T-cell (primary cell): Measurements from ENCODE around the gene TMEM179B. TPM values are rescaled to one million over a fixed set of nuclear protein-coding genes. Genes with fewer than 3 reads are reported as not detected.

Experiments used
- ATAC-seq, 4 experiments: fragments of 200-7000 bp in 3 of 4; fragments of 150-1000 bp in 1 of 4; cut with Tn5 transposase; replicated peaks in 1 of 4; 1 replicate in 3 of 4; 2 replicates in 1 of 4; pipeline ENCODE4 v1.10.0; 2021; ENCODE audit warnings: moderate library complexity in 3 of 4, mild to moderate bottlenecking in 2 of 4, moderate number of reproducible peaks in 1 of 4
- CTCF ChIA-PET, 2 donors: fragments of 300-600 bp; sonication (Branson Sonifier 250); formaldehyde crosslinking; loops; one replicate each; lab custom pipeline; 2022; ENCODE audit warnings: antibody characterized with exemption in 2 of 2; lab: Charles Lee
- POLR2A ChIA-PET, 2 donors: fragments of 300-600 bp; sonication (Branson Sonifier 250); formaldehyde crosslinking; loops; one replicate each; lab custom pipeline; 2022; ENCODE audit warnings: antibody characterized with exemption in 2 of 2; lab: Charles Lee
- DNase-seq, 35 experiments: peaks; one replicate each; pipeline versions ENCODE4 v3.0.0 to v3.0.0-alpha.2; 2013 to 2023
- H3K27ac ChIP-seq: one replicate; pipeline ENCODE4 v1.5.1; 2013; ENCODE audit warnings: low read length
- H3K27me3 ChIP-seq, 2 experiments: replicated peaks in 1 of 2; 1 replicate in 1 of 2; 2 replicates in 1 of 2; pipeline versions ENCODE4 v1.6.1 to v1.7.0; 2013; ENCODE audit warnings: low read length in 1 of 2, mixed read lengths in 1 of 2; ENCODE audit not compliant: control insufficient read depth in 2 of 2, insufficient read depth in 2 of 2; ENCODE audit errors: extremely low read depth in 1 of 2
- H3K36me3 ChIP-seq, 2 donors: 1 replicate in 1 of 2; 2 replicates in 1 of 2; pipeline versions ENCODE4 v1.6.1 to v1.7.0; 2013; ENCODE audit warnings: low read length in 1 of 2; ENCODE audit not compliant: control insufficient read depth in 2 of 2, insufficient read depth in 1 of 2; ENCODE audit errors: extremely low read depth in 1 of 2
- H3K4me1 ChIP-seq, 2 experiments: 1 replicate in 1 of 2; 2 replicates in 1 of 2; pipeline versions ENCODE4 v1.6.1 to v1.7.0; 2013; ENCODE audit warnings: low read length in 2 of 2, mixed read lengths in 1 of 2; ENCODE audit not compliant: insufficient read depth in 2 of 2, control insufficient read depth in 1 of 2; ENCODE audit errors: extremely low read depth in 1 of 2
- H3K4me3 ChIP-seq, 2 donors: 1 replicate in 1 of 2; 2 replicates in 1 of 2; pipeline versions ENCODE4 v1.5.1 to v1.7.0; 2013; ENCODE audit warnings: mild to moderate bottlenecking in 2 of 2, low read length in 1 of 2, moderate library complexity in 1 of 2; ENCODE audit not compliant: control insufficient read depth in 1 of 2; ENCODE audit errors: extremely low read depth in 1 of 2
- H3K9me3 ChIP-seq: 2 replicates; pipeline ENCODE4 v1.7.0; 2013
- H3K27ac Mint-ChIP-seq, 2 donors: one replicate each; pipeline ENCODE4 v1.8.0; 2020 to 2021; ENCODE audit warnings: mild to moderate bottlenecking in 2 of 2, mixed read lengths in 2 of 2
- H3K27me3 Mint-ChIP-seq, 2 donors: one replicate each; pipeline ENCODE4 v1.8.0; 2021 to 2022; ENCODE audit warnings: mixed read lengths in 2 of 2
- H3K36me3 Mint-ChIP-seq: one replicate; pipeline ENCODE4 v1.8.0; 2021; ENCODE audit warnings: mixed read lengths
- H3K4me1 Mint-ChIP-seq, 3 donors: one replicate each; pipeline ENCODE4 v1.8.0; 2020 to 2022; ENCODE audit warnings: mixed read lengths in 3 of 3, mild to moderate bottlenecking in 1 of 3
- H3K4me3 Mint-ChIP-seq, 3 donors: one replicate each; pipeline ENCODE4 v1.8.0; 2020 to 2022; ENCODE audit warnings: mild to moderate bottlenecking in 3 of 3, mixed read lengths in 3 of 3, moderate library complexity in 3 of 3
- H3K9me3 Mint-ChIP-seq, 3 donors: one replicate each; pipeline ENCODE4 v1.8.0; 2020 to 2022; ENCODE audit warnings: mixed read lengths in 3 of 3
- WGBS: methylation state at CpG from one replicate; pipeline ENCODE4 v1.1.5; 2013; ENCODE audit warnings: missing lambda C conversion rate; ENCODE audit not compliant: insufficient coverage; 5-methylcytosine and 5-hydroxymethylcytosine counted together
- total RNA-seq, 35 experiments: library from RNA in 6 of 35; stranded (reverse) in 6 of 35; fragments of 120-200 nt in 1 of 35; gene quantifications; one replicate each; pipeline versions ENCODE4 v1.2.1 to v1.2.4 and lab custom pipeline; 2013 to 2026

Gene TMEM179B
- total RNA-seq, 5 donors from 2014 or later (not counting 1 experiment from before 2014, with no cell fraction given): 27.7 to 53.3 (median 46.5) TPM

DNA sequence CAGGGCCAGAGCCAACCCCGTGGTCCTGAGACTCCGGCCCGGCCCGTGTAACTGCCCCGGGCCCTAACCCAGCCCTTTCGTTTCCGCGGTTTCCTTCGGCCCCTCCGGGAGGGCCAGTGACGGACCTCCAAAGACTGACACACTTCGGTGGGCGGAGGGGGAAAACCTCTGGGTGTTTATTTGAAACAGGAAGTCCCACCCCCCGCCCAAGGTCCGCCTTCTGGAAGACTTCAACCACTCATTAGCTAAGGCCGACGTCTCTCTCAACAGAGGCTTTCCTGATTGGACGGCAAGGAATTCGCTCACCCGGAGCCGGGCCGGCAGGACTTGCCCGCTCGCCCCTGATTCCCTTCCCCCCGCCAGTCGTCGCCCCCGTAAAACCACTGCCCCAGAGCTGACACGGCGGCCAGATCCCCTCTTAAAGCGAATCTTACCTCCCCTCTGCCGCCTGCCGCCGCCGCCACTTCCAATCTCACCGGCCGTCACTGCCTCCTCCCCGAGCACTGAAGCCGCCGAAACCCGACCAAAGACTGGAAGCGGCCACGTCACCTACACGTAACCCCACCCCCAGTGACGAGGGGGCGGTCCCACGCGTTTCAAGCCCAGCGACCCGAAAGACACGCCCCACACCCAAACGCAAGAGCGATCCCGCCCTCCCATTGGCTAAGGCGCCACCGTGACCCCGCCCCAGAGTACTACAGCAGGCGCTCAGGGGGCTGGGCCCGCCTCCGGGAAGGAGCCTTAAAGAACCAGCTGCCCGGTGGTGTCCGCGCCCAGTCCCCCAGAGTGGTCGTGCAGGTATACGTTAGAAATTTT lies 44.5 kb downstream of the TMEM179B start, which contains the start of gene STX5:
Gene STX5 (minus strand): TSS at position 532 of the 816 bp plus-strand sequence. CDS start 808 bp downstream, outside the sequence.
- Mint-ChIP-seq H3K4me1 (peaks cover 41 to 52% (median 48%) of the 10 kb centered on the region in 3 donors), H3K9me3 (no peaks in the 10 kb centered on the region), H3K27ac (peak within 1 kb of the TSS; percentile 98 to 99), H3K4me3 (peak within 1 kb of the TSS; percentile 94 to 99 (median 97)), H3K27me3 (no peaks in the 10 kb centered on the region), H3K36me3 (peaks cover 33% of the 10 kb centered on the region)
- no peaks in the 10 kb centered on the region for H3K27me3 ChIP-seq
- H3K36me3 ChIP-seq: peaks cover 7 to 51% of the 10 kb centered on the region in 2 donors
- DNase-seq (peak; percentile 97 to 100 (median 100)), ATAC-seq (peak; percentile 89 to 97 (median 94))
- POLR2A ChIA-PET: interaction anchor here (0.6 to 2.1 kb wide), 16 partner anchors 9 to 1054 kb away, joined by 3 to 19 read pairs (median 6); partner anchors contain the start of genes HNRNPUL2 (in 1 of the 2), SLC3A2 (in 1 of the 2), TMEM179B (in 1 of the 2) and ZBTB3 (in 1 of the 2)
- H3K4me3 ChIP-seq: peak within 1 kb of the TSS; percentile 96 to 97
- CTCF ChIA-PET: interaction anchor here in 1 of 2 donors (0.6 to 1.4 kb wide), 6 partner anchors 25 to 105 kb away, joined by 3 to 6 read pairs (median 4); partner anchors contain the start of genes HNRNPUL2, SLC3A2 and ZBTB3
- H3K9me3 ChIP-seq: no peaks in the 10 kb centered on the region
- peaks cover 13 to 42% of the 10 kb centered on the region in 2 experiments for H3K4me1 ChIP-seq
- peak within 1 kb of the TSS; percentile 95 for H3K27ac ChIP-seq
- 0% methylated on average over 55 of the region's 65 CpGs for WGBS

DNA sequence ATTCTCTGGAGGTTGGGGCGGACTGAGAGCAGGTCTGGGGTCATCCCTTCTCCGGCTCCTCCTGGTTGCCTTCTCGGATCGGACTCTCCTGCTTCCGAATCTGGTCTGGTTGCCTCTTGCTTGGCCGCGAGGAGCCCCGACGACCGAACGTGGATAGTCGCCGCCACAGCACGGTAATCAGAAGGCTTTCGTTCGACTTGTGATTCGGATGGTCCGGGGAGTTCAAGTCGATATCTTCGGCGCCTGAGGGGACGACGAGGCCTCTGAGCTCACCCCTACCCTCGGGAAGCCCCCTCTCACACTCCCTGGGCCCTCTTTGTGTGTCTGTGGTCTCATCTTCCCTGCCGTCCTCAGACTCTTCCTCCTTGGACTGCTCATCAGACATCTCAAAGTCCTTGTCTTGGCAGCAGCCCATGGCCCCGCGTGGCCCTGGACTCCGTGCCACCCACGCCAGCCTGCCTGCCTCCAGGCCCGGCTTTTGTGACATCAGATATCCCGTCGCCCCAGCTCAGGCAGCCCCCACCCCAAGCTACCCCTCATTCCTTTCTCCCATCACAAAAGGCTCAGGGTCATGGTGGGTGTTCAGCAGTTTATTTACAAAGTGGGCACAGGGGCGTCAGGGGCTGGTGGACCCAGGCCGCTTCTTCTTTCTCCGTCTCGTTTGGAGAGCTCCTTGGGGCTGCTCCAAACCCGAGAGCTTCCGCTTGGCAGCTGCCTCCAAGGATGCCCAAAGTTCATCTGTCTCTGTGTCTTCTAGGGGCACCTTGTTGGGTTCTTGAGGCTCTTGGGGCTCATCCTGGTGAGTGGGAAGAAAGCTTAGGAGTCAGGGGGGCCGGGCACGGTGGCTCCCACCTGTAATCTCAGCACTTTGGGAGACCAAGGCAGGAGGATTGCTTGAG lies 45.4 kb downstream of the TMEM179B start, which contains the start of gene TEX54:
Gene TEX54 (minus strand): TSS at position 506 of the 899 bp plus-strand sequence.
- peak within 1 kb of the TSS; percentile 95 for H3K27ac ChIP-seq
- H3K36me3 ChIP-seq: peaks cover 7 to 48% of the 10 kb centered on the region in 2 donors
- H3K4me1 Mint-ChIP-seq: peaks cover 45 to 50% (median 46%) of the 10 kb centered on the region in 3 donors
- H3K4me3 ChIP-seq: peak within 1 kb of the TSS; percentile 96 to 97
- H3K27me3 Mint-ChIP-seq: no peaks in the 10 kb centered on the region
- H3K4me1 ChIP-seq: peaks cover 13 to 44% of the 10 kb centered on the region in 2 experiments
- no peaks in the 10 kb centered on the region for H3K27me3 ChIP-seq
- DNase-seq: peak in 1 of 35 experiments; percentile 4
- peak in 2 of 4 experiments; percentile 1 to 2 for ATAC-seq
- ChIA-PET CTCF (interaction anchor here (0.6 to 1.4 kb wide), 3 partner anchors 33 to 105 kb away, joined by 3 to 6 read pairs (median 5); partner anchors contain the start of genes HNRNPUL2 (in 1 of the 2) and SLC3A2 (in 1 of the 2)), POLR2A (interaction anchor here (0.5 to 2.1 kb wide), 13 partner anchors 8 to 1053 kb away, joined by 3 to 19 read pairs (median 6); no protein-coding TSS in a partner anchor)
- peak within 1 kb of the TSS; percentile 98 to 99 for H3K27ac Mint-ChIP-seq
- H3K9me3 ChIP-seq: no peaks in the 10 kb centered on the region
- 9% methylated on average over 29 of the region's 40 CpGs for WGBS
- H3K4me3 Mint-ChIP-seq: peak within 1 kb of the TSS; percentile 94 to 99 (median 97)
- no peaks in the 10 kb centered on the region for H3K9me3 Mint-ChIP-seq
- peaks cover 28% of the 10 kb centered on the region for H3K36me3 Mint-ChIP-seq

- Histone ChIP-seq H3K4me1 (peaks cover 12 to 47% of the 10 kb centered on the region in 2 experiments), H3K27ac (peak overlapping the region; percentile 20), H3K36me3 (peaks cover 7 to 45% of the 10 kb centered on the region in 2 donors), H3K27me3 (no peaks in the 10 kb centered on the region), H3K9me3 (no peaks in the 10 kb centered on the region), H3K4me3 (no peak overlapping the region)
- WGBS: 83% methylated on average over 5 of the region's 8 CpGs
- H3K27me3 Mint-ChIP-seq: no peaks in the 10 kb centered on the region
- no peak overlapping the region for H3K4me3 Mint-ChIP-seq
- peaks cover 47 to 51% (median 50%) of the 10 kb centered on the region in 3 donors for H3K4me1 Mint-ChIP-seq
- peaks cover 30% of the 10 kb centered on the region for H3K36me3 Mint-ChIP-seq
- no peaks in the 10 kb centered on the region for H3K9me3 Mint-ChIP-seq
- H3K27ac Mint-ChIP-seq: peak overlapping the region in 1 of 2 donors; percentile 39
- ATAC-seq (no peak), DNase-seq (no peak)
- POLR2A ChIA-PET: interaction anchor here (0.5 to 0.6 kb wide), 3 partner anchors 27 to 223 kb away, joined by 3 to 6 read pairs (median 3); no protein-coding TSS in a partner anchor
- CTCF ChIA-PET: interaction anchor here in 1 of 2 donors (0.6 kb wide), 1 partner anchor 19 kb away, joined by 4 read pairs; no protein-coding TSS in a partner anchor
Measured at GRCh38 chr11:62835336-62835735, 48.1 kb downstream of the TMEM179B start.

- Histone ChIP-seq H3K9me3 (no peaks in the 10 kb centered on the region), H3K4me3 (peak within 1 kb of the TSS; percentile 83 to 91), H3K27ac (peak within 1 kb of the TSS; percentile 100), H3K4me1 (peaks cover 4 to 41% of the 10 kb centered on the region in 2 experiments), H3K36me3 (peaks cover 3 to 33% of the 10 kb centered on the region in 2 donors), H3K27me3 (no peaks in the 10 kb centered on the region)
- under 1% methylated on average over 55 of the region's 62 CpGs for WGBS
- Mint-ChIP-seq H3K27me3 (no peaks in the 10 kb centered on the region), H3K36me3 (peaks cover 26% of the 10 kb centered on the region), H3K4me3 (no peak within 1 kb of the TSS), H3K27ac (no peak within 1 kb of the TSS), H3K4me1 (peaks cover 25 to 33% (median 28%) of the 10 kb centered on the region in 3 donors), H3K9me3 (no peaks in the 10 kb centered on the region)
- ChIA-PET CTCF (interaction anchor here in 1 of 2 donors (0.6 kb wide), 1 partner anchor 10 kb away, joined by 4 read pairs; no protein-coding TSS in a partner anchor), POLR2A (interaction anchor here (0.5 to 3.0 kb wide), 17 partner anchors 12 to 288 kb away, joined by 3 to 71 read pairs (median 4); partner anchors contain the start of genes HNRNPUL2 (in 1 of the 2), TTC9C (in 1 of the 2) and ZBTB3 (in 1 of the 2))
- ATAC-seq (peak; percentile 52 to 62 (median 58)), DNase-seq (peak; percentile 77 to 98 (median 94))
Measured at GRCh38 chr11:62839050-62839945, 52.1 kb downstream of the TMEM179B start, which contains the start of gene WDR74. TSS of gene WDR74 (minus strand) at chr11:62839590. CDS start at chr11:62839570, 20 bp downstream.
